PC-3 (cell line): Measurements from ENCODE around the gene SMC6. TPM values are rescaled to one million over a fixed set of nuclear protein-coding genes. Genes with fewer than 3 reads are reported as not detected.

ENCODE experiments used
- ATAC-seq: fragments of 200-7000 bp; cut with Tn5 transposase; 2 replicates; pipeline ENCODE4 v1.9.1; 2020; ENCODE audit warnings: mild to moderate bottlenecking, moderate library complexity
- BruUV-seq: library from RNA; stranded (reverse); fragments of 400-500 nt; replicated peaks from 2 replicates; lab custom pipeline; 2021; lab: Mats Ljungman, UMichigan
- CTCF ChIA-PET: fragments of 300-600 bp; sonication (Branson Sonifier 250); formaldehyde crosslinking; loops from one replicate; lab custom pipeline; 2022; ENCODE audit warnings: antibody characterized with exemption; lab: Charles Lee
- POLR2A ChIA-PET: fragments of 300-600 bp; sonication (Branson Sonifier 250); formaldehyde crosslinking; loops from one replicate; lab custom pipeline; 2022; ENCODE audit warnings: antibody characterized with exemption; ENCODE audit not compliant: unreplicated experiment; lab: Charles Lee
- DNase-seq: peaks from one replicate; pipeline ENCODE4 v3.0.0-alpha.2; 2015
- H2AFZ ChIP-seq: fragments of 300-600 bp; sonication (generic); 2 replicates; pipeline ENCODE4 v1.6.0; 2016; ENCODE audit warnings: antibody characterized with exemption, low read length
- H3F3A ChIP-seq: fragments of 300-600 bp; sonication (generic); one replicate; pipeline ENCODE4 v1.6.0; 2017; ENCODE audit warnings: antibody characterized with exemption, low read length, control low read depth, mild to moderate bottlenecking; ENCODE audit not compliant: unreplicated experiment
- H3K27ac ChIP-seq: fragments of 300-600 bp; sonication (generic); 2 replicates; pipeline ENCODE4 v1.5.1; 2016; ENCODE audit warnings: mild to moderate bottlenecking, low read length
- H3K27me3 ChIP-seq: fragments of 300-600 bp; sonication (generic); 2 replicates; pipeline ENCODE4 v1.6.1; 2016; ENCODE audit warnings: low read length, mixed read lengths
- H3K36me3 ChIP-seq: fragments of 300-600 bp; sonication (generic); 2 replicates; pipeline ENCODE4 v1.6.1; 2016; ENCODE audit warnings: low read depth, mixed run types, low read length, mixed read lengths
- H3K4me1 ChIP-seq: fragments of 300-600 bp; sonication (generic); 2 replicates; pipeline ENCODE4 v1.5.1; 2016; ENCODE audit warnings: low read length; ENCODE audit not compliant: insufficient read depth
- H3K4me2 ChIP-seq: fragments of 300-600 bp; sonication (generic); 2 replicates; pipeline ENCODE4 v1.6.0; 2016; ENCODE audit warnings: low read length
- H3K4me3 ChIP-seq: fragments of 300-600 bp; sonication (generic); 2 replicates; pipeline ENCODE4 v1.5.1; 2016; ENCODE audit warnings: mild to moderate bottlenecking, low read length, mixed read lengths
- H3K79me2 ChIP-seq: fragments of 300-600 bp; sonication (generic); 2 replicates; pipeline ENCODE4 v1.6.1; 2017; ENCODE audit warnings: low read length, mixed read lengths
- H3K9ac ChIP-seq: fragments of 300-600 bp; sonication (generic); 2 replicates; pipeline ENCODE4 v1.6.0; 2016; ENCODE audit warnings: mild to moderate bottlenecking, low read length
- H3K9me2 ChIP-seq: fragments of 300-600 bp; sonication (generic); replicated peaks from 2 replicates; pipeline ENCODE4 v1.6.1; 2016; ENCODE audit warnings: mixed run types, low read length, mixed read lengths
- H3K9me3 ChIP-seq: fragments of 300-600 bp; sonication (generic); 2 replicates; pipeline ENCODE4 v1.6.1; 2016; ENCODE audit warnings: low read length, mixed read lengths
- H4K20me1 ChIP-seq: fragments of 300-600 bp; sonication (generic); 2 replicates; pipeline ENCODE4 v1.6.1; 2016; ENCODE audit warnings: low read length, mixed read lengths
- EZH2 ChIP-seq: fragments of 300-600 bp; sonication (generic); IDR thresholded peaks from one replicate; pipeline ENCODE4 v1.6.1; 2017; ENCODE audit warnings: antibody characterized with exemption, mild to moderate bottlenecking, low read length; ENCODE audit not compliant: unreplicated experiment
- EZH2phosphoT487 ChIP-seq: fragments of 300-600 bp; sonication (generic); IDR thresholded peaks from 2 replicates; pipeline ENCODE4 v1.6.1; 2018; ENCODE audit warnings: mild to moderate bottlenecking, antibody characterized with exemption, low read length, borderline replicate concordance
- intact Hi-C: fragments of 100-400 bp; cut with micrococcal nuclease; formaldehyde crosslinking; loops from 2 replicates; pipeline ENCODE4 v1.9.0; 2023
- total RNA-seq: library from RNA; depleted of rRNA; stranded (reverse); fragments of >200 nt; gene quantifications from 2 replicates; pipeline ENCODE4 v1.2.3, GENCODE V29; 2014
- TF ChIP-seq, protein P1 (sequence below): fragments of 300-600 bp; sonication (generic); conservative IDR thresholded peaks from 2 replicates; pipeline ENCODE4 v1.5.1; 2017; ENCODE audit warnings: antibody characterized with exemption, low read depth, mild to moderate bottlenecking, low read length

The SMC6 gene
- total RNA-seq, 1 experiment from 2014 or later, result 15.6 TPM

DNA sequence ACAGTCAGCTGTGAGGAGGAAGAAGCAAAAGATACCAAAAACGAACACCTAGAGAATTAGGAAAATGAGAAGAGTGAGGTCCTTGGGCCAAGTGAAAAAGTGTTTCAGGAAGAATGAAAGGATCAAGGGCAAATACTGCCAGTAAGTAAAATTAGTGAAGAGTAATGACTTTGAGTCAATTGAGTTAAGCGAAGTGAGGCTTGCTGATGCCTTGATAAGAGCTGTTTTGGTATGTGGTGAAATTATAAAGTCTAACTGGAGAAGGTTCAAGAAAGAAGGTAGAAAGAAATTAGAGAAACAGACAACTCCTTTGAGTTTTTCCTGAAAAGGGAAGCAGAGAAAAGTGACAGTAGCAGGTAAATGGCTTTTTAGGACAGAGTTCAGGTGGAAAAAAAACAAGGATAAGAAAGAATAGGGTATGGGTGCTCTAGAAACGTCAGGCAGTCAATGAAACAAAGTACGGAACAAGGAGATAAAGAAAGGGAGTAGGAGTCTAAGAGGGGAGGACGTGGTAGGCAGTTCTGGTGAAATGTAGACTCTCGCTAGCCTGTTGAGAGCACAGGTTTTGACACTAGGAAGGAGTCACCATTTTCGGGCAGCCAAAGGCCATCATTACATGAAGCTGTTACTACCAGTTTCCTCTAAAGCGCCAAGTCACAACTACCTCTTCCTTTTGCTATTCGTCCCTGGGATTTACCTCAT is 42.9 kb downstream of the SMC6 start:
- Histone ChIP-seq H3F3A (no peaks in the 10 kb centered on the region), H3K9ac (no peak overlapping the region), H3K27me3 (no peaks in the 10 kb centered on the region), H3K4me2 (no peak overlapping the region), H2AFZ (no peak overlapping the region), H3K9me2 (no peaks in the 10 kb centered on the region), H3K27ac (no peak overlapping the region), H3K36me3 (peaks cover 32% of the 10 kb centered on the region; the same call in 1 of the 2 replicates), H3K4me1 (no peaks in the 10 kb centered on the region), H3K4me3 (no peak overlapping the region), H3K79me2 (no peaks in the 10 kb centered on the region), H3K9me3 (no peaks in the 10 kb centered on the region), H4K20me1 (no peaks in the 10 kb centered on the region)
- ATAC-seq, result no peak
- intact Hi-C loops, result no loop called here
- POLR2A ChIA-PET, result no interaction called here
- BruUV-seq, result no TSS peak
- no peak for DNase-seq
- CTCF ChIA-PET, result no interaction called here
- TF ChIP-seq EZH2phosphoT487 (no peak), EZH2 (no peak)
- TF ChIP-seq, protein P1, sequence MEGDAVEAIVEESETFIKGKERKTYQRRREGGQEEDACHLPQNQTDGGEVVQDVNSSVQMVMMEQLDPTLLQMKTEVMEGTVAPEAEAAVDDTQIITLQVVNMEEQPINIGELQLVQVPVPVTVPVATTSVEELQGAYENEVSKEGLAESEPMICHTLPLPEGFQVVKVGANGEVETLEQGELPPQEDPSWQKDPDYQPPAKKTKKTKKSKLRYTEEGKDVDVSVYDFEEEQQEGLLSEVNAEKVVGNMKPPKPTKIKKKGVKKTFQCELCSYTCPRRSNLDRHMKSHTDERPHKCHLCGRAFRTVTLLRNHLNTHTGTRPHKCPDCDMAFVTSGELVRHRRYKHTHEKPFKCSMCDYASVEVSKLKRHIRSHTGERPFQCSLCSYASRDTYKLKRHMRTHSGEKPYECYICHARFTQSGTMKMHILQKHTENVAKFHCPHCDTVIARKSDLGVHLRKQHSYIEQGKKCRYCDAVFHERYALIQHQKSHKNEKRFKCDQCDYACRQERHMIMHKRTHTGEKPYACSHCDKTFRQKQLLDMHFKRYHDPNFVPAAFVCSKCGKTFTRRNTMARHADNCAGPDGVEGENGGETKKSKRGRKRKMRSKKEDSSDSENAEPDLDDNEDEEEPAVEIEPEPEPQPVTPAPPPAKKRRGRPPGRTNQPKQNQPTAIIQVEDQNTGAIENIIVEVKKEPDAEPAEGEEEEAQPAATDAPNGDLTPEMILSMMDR, result no peak

DNA sequence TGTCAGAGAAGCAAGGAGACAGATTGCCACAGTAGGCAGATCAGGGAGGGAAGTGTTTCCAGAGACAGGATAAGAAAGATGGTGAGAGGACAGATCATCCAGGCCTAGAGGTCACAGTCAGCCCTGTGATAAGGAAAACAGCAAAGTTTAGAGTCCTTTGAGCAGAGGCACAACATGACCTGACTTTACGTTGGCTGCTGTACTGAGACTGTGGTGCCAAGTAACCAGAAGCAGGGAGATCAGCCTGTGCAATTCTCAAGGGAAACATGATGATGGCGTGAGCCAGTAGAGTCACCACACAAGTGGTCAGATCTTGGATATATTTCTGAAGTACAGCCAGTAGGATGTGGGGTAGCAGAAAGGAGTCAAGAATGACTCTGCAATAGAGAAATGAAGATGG is 43.7 kb downstream of the SMC6 start:
- H3K79me2 ChIP-seq, result no peaks in the 10 kb centered on the region
- H4K20me1 ChIP-seq, result no peaks in the 10 kb centered on the region
- TF ChIP-seq EZH2 (no peak), EZH2phosphoT487 (no peak)
- TF ChIP-seq, protein P1, result no peak
- no TSS peak for BruUV-seq
- ATAC-seq (no peak), DNase-seq (no peak)
- no peak overlapping the region for H2AFZ ChIP-seq
- H3K9me3 ChIP-seq, result no peaks in the 10 kb centered on the region
- no peaks in the 10 kb centered on the region for H3F3A ChIP-seq
- H3K4me1 ChIP-seq, result no peaks in the 10 kb centered on the region
- no peaks in the 10 kb centered on the region for H3K9me2 ChIP-seq
- POLR2A ChIA-PET, result no interaction called here
- H3K4me3 ChIP-seq, result no peak overlapping the region
- H3K27me3 ChIP-seq, result no peaks in the 10 kb centered on the region
- intact Hi-C loops, result no loop called here
- H3K36me3 ChIP-seq, result peaks cover 32% of the 10 kb centered on the region; the same call in 1 of the 2 replicates
- CTCF ChIA-PET, result no interaction called here
- H3K9ac ChIP-seq, result no peak overlapping the region
- H3K27ac ChIP-seq, result no peak overlapping the region
- H3K4me2 ChIP-seq, result no peak overlapping the region

DNA sequence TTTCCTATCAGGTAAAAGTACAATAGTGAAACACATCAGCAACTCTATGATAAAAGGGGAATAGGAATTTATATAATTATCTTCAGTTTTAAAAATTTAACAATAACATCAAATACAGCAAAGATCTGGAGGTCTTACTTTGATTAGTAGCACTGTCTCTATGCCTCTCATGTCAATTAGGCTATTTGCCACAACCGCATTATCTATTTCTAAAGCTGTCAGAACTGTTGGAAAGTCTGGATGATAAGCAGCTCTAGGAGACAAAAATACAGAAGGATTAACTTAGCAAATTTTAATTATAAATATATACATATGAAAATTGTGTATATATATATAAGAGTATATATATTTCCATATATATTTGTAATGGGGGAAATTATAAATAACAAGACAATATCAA is 45.1 kb downstream of the SMC6 start:
- ATAC-seq, result no peak
- Histone ChIP-seq H3K4me1 (no peaks in the 10 kb centered on the region), H3K9me3 (no peaks in the 10 kb centered on the region), H3K27me3 (no peaks in the 10 kb centered on the region), H3K4me2 (no peak overlapping the region), H3K79me2 (no peaks in the 10 kb centered on the region), H3K27ac (no peak overlapping the region), H3F3A (no peaks in the 10 kb centered on the region), H2AFZ (no peak overlapping the region), H4K20me1 (no peaks in the 10 kb centered on the region), H3K4me3 (no peak overlapping the region), H3K36me3 (peaks cover 32% of the 10 kb centered on the region; the same call in 1 of the 2 replicates), H3K9ac (no peak overlapping the region), H3K9me2 (no peaks in the 10 kb centered on the region)
- no peak for TF ChIP-seq EZH2phosphoT487
- no peak for TF ChIP-seq EZH2
- TF ChIP-seq, protein P1, result no peak
- no peak for DNase-seq
- intact Hi-C loops, result no loop called here
- no TSS peak for BruUV-seq
- CTCF ChIA-PET, result no interaction called here
- POLR2A ChIA-PET, result no interaction called here
